Activated gamma-delta T cell treated with Interleukin-2 at 50 U/mL for 16 hours (primary cell): Measurements from ENCODE around the gene DPP10.

Experiments
- DNase-seq: peaks from one replicate; pipeline ENCODE4 v3.0.0-alpha.2; 2020

Gene DPP10

DNA sequence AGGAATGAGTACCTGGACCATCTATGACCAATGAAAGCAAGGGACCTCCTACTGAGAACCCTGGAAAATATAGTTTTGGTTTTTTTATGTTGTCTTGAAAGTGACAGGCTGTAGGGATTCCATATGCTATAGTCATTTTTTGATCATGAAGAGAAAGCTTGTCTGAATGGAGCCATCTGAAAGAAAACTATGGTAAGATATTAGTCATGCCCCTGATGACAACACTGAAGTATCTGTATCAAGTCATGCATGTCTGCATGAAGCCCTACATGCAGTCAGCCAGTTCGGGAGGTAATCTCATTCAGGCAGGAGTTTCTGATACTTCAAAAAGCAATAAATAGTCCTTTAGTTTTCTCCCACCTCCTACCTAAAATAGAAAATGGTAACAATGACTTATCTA, 1042.0 kb downstream of the DPP10 start:
- no peak for DNase-seq

- no peak for DNase-seq
Measured at GRCh38 chr2:115484983-115485382, 1042.5 kb downstream of the DPP10 start.

DNA sequence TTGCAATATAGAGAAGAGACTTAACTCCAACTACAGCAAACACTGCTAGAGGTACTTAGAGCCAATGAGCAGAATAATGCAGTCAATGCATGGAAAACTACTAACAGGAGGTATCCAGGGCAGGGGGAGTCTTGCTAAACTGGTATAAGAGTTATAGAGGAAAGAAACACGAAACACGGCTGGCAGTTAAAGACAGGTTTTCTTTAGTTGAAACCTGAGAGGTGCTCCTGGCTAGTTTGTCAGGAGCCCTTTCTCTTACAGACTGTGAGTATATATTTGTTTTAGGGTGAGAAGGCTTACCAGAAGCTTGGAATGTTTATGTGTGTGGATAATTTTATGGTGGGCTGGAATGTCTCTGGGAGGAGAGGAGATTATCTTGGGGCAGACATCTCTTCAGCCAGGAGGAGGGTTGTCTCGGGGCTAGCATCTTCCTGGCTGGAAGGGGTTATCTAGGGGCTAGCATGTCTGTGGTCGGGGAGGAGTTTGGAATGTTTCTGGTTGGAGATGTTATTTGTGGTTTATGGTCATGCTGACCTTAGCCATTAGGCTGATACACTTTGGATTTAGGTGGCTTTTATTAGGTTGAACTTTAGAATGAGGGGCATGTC, 1048.8 kb downstream of the DPP10 start:
- no peak for DNase-seq

DNA sequence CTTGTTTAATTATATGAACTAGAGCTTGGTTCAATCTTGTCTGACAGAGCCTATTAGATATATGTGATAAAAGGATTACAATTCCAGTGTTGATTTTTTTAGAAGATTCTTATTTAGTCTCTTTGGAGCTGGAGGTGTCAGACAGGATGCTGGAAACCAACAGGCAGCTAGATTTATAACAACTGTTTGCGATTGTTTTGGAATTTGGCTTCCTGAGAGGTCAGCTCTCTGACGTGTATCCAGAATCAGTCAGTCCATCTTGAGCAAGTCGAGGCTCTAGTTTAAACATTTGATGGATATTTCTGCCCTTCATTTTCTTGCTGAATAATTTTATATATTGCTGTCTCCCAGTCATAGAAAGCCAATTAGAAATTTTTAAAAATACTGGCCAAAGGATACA, 1062.9 kb downstream of the DPP10 start:
- no peak for DNase-seq

- no peak for DNase-seq
Measured at GRCh38 chr2:115520727-115521126, 1078.3 kb downstream of the DPP10 start.

DNA sequence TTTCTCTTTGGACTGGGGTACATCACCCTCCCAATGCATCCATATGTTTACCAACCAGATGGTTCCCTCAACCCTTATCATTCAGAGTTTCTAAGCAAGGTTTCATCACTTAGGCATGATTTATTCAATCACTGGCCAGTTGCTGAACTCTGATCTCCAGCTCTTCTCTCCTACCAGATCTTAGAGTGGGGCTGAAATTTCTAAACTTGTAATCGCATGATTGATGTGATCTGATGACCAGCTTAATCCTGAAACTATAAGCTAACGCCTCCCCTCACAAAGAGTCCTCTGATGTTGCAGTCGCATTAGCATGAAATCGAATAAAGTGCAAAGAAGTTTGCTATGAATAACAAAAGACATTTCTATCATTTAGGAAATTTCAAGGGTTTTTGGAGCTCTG, 1082.0 kb downstream of the DPP10 start:
- DNase-seq, result no peak

DNA sequence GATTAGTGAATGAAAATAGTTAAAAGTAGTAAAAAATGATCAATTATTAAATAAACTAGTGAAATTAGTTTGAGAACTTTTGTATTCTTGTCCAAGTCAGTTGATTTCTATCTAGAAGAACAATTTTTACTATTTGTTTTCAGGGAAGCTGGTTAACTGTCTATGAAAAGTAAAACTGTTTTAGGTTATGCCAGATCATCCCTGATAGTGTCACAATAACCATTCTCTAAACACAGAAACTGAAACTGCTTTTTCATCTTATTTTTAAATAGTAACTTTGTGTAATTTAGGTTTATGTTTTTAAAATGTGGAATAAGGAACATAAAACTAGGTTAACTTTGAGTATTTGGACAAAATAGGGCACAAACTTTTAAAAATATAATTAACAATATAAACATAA, 1087.2 kb downstream of the DPP10 start:
- no peak for DNase-seq

DNA sequence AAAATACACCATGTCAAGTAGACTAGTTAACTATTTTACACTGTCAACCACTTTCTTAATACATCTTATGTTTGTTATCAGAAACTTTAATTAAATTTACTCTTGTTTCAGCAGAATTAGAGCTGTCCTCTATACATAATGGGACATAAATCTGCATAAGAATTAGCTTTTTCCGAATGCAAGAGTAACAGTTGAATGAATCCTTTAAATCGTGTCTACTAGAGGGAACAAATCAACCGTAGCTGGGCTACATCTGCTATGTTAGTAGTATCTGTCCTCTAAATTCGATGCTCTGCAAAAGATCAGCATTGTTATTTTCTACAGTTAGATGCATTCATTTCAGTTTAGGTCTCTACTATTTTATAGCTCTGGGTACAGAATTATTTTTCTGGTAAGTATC, 1090.6 kb downstream of the DPP10 start:
- no peak for DNase-seq

DNA sequence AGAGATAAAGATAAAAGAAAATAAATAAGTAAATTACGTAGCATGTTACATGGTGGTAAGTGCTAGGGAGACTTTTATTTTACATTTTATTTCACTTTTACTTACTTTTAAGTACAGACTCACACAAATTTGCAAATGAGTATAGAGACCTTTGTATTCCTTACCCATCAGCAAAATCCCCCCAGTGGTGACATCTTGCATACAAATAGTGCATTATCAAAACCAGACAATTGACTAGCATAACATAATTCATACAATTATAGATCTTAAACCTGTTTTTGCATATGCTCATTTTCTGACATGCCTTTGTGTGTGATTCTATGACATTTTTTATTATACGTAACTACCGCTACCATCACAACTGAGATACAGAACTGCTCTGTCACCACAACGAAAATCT, 1099.4 kb downstream of the DPP10 start:
- DNase-seq, result no peak

GRCh38 chr2:115542331-115542730, 1099.9 kb downstream of the DPP10 start:
- DNase-seq, result no peak

DNA sequence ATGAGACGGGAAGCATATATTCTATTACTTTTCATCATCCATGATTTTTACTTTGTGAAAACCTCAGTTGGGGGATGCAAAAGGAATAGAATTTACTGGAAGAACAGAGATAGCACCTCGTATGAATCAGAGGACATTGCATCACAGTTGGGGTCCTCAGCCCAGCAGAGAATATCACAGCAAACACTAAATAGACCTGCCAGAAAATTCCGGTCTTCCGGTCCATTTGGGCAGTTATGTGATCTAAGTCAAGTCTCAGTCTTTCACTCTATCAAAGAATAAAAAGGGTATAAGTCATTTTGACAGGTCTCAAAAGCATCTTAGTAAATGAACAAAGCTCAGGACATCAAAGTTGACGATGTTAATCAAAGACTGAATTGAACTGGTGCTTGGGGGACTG, 1100.6 kb downstream of the DPP10 start:
- DNase-seq, result no peak

DNA sequence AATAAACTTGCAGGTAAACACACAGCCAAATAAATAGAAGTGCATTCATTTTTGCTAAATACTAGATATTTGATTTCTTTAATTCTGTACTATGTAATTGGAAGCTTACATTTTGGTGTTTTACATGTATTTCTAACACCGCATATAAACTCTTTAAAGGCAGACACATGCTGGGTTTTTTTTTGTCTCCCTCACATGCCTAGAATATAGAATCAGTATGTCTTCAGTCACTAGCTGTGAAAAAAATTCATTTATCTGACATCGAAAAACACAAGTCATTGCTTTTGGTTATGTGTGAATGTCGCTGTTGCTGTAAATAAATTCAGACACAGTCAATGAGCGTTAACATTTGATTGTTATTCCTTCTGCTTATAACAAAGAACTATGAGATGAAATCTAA, 1101.0 kb downstream of the DPP10 start:
- no peak for DNase-seq

GRCh38 chr2:115549611-115550130, 1107.2 kb downstream of the DPP10 start:
- no peak for DNase-seq

DNA sequence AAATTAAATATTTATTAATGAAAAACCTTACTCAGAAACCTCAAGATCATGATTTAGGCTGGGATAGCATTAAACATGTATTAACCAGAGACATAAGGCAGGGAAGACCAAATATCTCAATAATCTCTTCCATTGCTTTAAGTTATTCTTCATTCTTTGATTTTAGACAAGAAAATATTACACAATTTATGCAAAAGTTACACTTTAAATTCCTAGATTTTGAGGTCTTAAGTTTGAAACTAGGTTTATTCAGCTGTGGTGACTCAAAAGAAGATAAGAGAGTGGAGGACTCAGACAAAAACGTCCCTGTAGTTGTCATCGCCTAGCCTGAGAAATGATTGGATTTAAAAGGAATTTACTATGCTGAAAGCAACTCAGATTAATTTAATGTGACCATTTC, 1110.3 kb downstream of the DPP10 start:
- DNase-seq, result no peak

DNA sequence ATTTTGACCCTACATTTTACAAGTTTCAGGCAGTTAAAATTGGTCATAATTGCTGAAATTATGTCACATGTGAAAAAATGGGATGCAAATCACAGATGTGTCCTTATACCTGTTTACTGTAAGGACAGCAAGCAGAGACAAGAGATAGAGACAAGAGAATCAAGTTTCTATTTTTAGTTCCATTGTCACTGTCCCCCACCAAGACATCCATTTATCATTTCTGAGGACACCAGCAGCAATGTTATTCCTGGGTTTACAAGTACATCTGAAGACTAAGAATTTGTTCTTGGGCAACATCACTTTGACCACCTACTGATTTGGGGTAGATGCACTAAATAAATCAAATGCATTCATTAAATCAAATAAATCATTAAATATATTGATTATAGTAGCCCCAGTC, 1111.7 kb downstream of the DPP10 start:
- DNase-seq, result no peak

DNA sequence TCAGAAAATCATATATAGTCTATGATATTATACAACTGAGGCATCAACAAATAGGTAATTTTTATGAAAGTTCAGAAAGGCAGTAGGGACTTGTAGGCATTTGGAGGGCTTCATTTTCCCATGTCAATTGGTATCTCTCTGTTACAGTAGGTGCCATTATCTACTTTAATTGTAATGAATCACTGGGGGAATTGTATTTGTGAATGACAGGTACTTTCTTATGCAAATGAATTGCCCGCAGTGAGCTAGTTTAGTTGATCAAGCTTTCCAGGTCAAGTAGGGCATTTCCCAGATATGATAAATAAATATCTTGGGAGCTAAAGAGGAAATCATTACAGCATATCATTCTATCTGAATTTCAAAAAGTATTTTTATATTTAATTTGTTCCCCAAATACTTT, 1116.3 kb downstream of the DPP10 start:
- no peak for DNase-seq

- no peak for DNase-seq
Measured at GRCh38 chr2:115560666-115561065, 1118.2 kb downstream of the DPP10 start.

DNA sequence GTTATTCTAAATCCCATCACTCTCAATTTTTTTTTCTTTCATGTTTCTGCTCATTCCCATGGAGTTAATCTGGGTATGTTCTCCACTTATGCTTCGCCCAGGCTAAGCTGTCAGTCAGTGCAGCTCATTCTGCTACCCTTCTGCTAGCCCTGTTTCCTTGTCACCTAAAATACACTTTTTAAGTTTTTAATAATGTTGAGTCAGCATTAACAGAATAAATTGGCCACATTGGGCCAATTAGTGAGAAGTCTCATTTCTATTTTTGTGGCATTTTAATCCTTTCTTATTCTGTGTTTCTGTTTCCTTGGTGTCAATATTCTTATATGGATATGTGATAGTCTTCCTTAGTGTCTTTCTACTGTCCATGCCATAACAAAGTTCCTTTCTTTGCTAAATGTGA, 1126.2 kb downstream of the DPP10 start:
- DNase-seq, result no peak

- DNase-seq, result no peak
Measured at GRCh38 chr2:115569547-115569946, 1127.1 kb downstream of the DPP10 start.

- DNase-seq, result no peak
Measured at GRCh38 chr2:115572746-115573145, 1130.3 kb downstream of the DPP10 start.

GRCh38 chr2:115573756-115574155, 1131.3 kb downstream of the DPP10 start:
- no peak for DNase-seq

DNA sequence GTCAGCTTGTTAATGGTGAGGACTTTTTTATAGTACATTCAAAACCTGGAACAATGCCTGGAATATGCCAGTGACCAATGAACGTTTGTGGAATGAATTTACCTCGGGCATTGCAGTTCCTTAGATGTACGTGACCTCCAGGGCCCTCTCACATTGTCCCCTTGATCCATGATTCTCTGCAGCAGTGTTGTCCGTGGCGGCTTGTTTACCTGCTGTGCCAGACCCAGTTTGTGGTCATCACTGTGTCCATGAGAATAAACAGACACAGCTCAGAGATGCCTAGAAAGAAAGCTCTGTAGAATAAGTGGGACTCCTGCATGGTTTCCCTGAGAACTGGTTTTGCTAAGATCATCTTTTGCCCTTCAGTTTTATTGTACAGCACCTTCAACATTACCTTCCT, 1132.2 kb downstream of the DPP10 start:
- DNase-seq, result no peak

- no peak for DNase-seq
Measured at GRCh38 chr2:115580784-115581183, 1138.3 kb downstream of the DPP10 start.

DNA sequence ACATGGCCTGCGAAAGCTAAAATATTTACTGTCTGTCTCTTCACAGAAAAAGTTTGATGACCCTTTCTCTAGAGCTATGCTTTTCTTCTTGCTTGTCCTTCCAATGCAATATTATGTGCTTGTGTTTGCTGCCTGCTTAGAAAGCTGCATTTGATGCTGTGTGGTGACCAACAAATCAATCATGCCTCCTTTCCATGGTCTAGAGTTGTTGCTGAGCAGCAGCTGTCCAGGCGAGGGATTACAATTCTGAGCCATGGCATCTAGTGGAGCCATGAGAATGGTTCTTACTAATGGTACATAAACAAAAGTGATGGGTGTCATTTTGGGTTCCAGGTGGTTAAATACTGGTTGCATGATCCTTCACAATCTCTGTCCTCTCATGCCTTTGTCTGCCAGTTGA, 1142.1 kb downstream of the DPP10 start:
- DNase-seq, result no peak

GRCh38 chr2:115596659-115597375, 1154.4 kb downstream of the DPP10 start:
- DNase-seq, result no peak
